IMR-90 (cell line): ENCODE data around the gene PRMT5. TPM values are rescaled to one million over a fixed set of nuclear protein-coding genes. Genes with fewer than 3 reads are reported as not detected.
"Not testable (repeated sequence)": the region's sequence is repeated elsewhere in the genome, so short reads cannot be mapped to it uniquely, and the experiment has no call there.

ENCODE experiments used
- ATAC-seq: fragments of 200-7000 bp; cut with Tn5 transposase; 2 replicates; pipeline ENCODE4 v1.9.1; 2020; ENCODE audit warnings: low read depth, mild to moderate bottlenecking, moderate library complexity
- BruUV-seq: library from RNA; stranded (reverse); fragments of 400-500 nt; replicated peaks from 2 replicates; lab custom pipeline; 2021; lab: Mats Ljungman, UMichigan
- CTCF ChIA-PET: fragments of 300-600 bp; formaldehyde crosslinking; extraction: SDS; loops from one replicate; lab custom pipeline; 2021; ENCODE audit warnings: antibody characterized with exemption; lab: Yijun Ruan, JAX
- POLR2A ChIA-PET: fragments of 300-600 bp; sonication (Branson Sonifier 250); formaldehyde crosslinking; loops from one replicate; lab custom pipeline; 2022; ENCODE audit warnings: antibody characterized with exemption; ENCODE audit not compliant: unreplicated experiment; lab: Charles Lee
- DNase-seq: peaks from one replicate; pipeline ENCODE4 v3.0.0; 2013
- H2AFZ ChIP-seq: replicated peaks from 2 replicates; pipeline ENCODE3; 2013; ENCODE audit warnings: low read length, mild to moderate bottlenecking; ENCODE audit not compliant: poor library complexity
- H2AK5ac ChIP-seq: 2 replicates; pipeline ENCODE4 v1.6.1; 2013; ENCODE audit warnings: low read depth, low read length, inconsistent platforms
- H2AK9ac ChIP-seq: replicated peaks from 2 replicates; pipeline ENCODE3; 2013; ENCODE audit warnings: mild to moderate bottlenecking, low read depth, low read length, moderate library complexity; ENCODE audit not compliant: poor library complexity
- H2BK120ac ChIP-seq: 2 replicates; pipeline ENCODE4 v1.6.1; 2013; ENCODE audit warnings: low read depth, low read length, inconsistent platforms
- H2BK15ac ChIP-seq: 3 replicates; pipeline ENCODE4 v1.6.1; 2013; ENCODE audit warnings: low read depth, low read length, inconsistent platforms
- H2BK20ac ChIP-seq: 2 replicates; pipeline ENCODE4 v1.6.1; 2013; ENCODE audit warnings: low read depth, mild to moderate bottlenecking, inconsistent platforms, low read length, moderate library complexity
- H2BK5ac ChIP-seq: 2 replicates; pipeline ENCODE4 v1.6.1; 2013; ENCODE audit warnings: mild to moderate bottlenecking, low read depth, low read length, inconsistent platforms; ENCODE audit not compliant: poor library complexity, severe bottlenecking
- H3K14ac ChIP-seq: replicated peaks from 2 replicates; pipeline ENCODE4 v1.6.1; 2013; ENCODE audit warnings: low read depth, low read length, inconsistent platforms
- H3K18ac ChIP-seq: 2 replicates; pipeline ENCODE4 v1.6.1; 2013; ENCODE audit warnings: low read depth, low read length, control low read depth
- H3K23ac ChIP-seq: 2 replicates; pipeline ENCODE4 v1.6.1; 2013; ENCODE audit warnings: low read depth, low read length, inconsistent platforms
- H3K27ac ChIP-seq: 2 replicates; pipeline ENCODE4 v1.5.1; 2013; ENCODE audit warnings: mild to moderate bottlenecking, control low read depth, low read length; ENCODE audit not compliant: insufficient read depth
- H3K27me3 ChIP-seq: 2 replicates; pipeline ENCODE4 v1.6.1; 2013; ENCODE audit warnings: low read length; ENCODE audit not compliant: control insufficient read depth, insufficient read depth
- H3K36me3 ChIP-seq: 2 replicates; pipeline ENCODE4 v1.6.1; 2013; ENCODE audit warnings: low read length, mixed read lengths; ENCODE audit not compliant: control insufficient read depth, insufficient read depth
- H3K4ac ChIP-seq: 2 replicates; pipeline ENCODE4 v1.6.1; 2013; ENCODE audit warnings: low read depth, low read length, inconsistent platforms
- H3K4me1 ChIP-seq: 2 replicates; pipeline ENCODE4 v1.6.1; 2013; ENCODE audit warnings: low read length, mixed read lengths; ENCODE audit not compliant: control insufficient read depth, insufficient read depth
- H3K4me2 ChIP-seq: 2 replicates; pipeline ENCODE4 v1.6.1; 2013; ENCODE audit warnings: low read depth, mild to moderate bottlenecking, control low read depth, low read length, moderate library complexity
- H3K4me3 ChIP-seq: 2 replicates; pipeline ENCODE4 v1.5.1; 2013; ENCODE audit warnings: low read depth, mild to moderate bottlenecking, control low read depth, low read length, moderate library complexity; ENCODE audit not compliant: insufficient read depth
- H3K56ac ChIP-seq: 2 replicates; pipeline ENCODE4 v1.6.1; 2013; ENCODE audit warnings: low read length, inconsistent platforms; ENCODE audit not compliant: insufficient read depth; ENCODE audit errors: extremely low read depth
- H3K79me1 ChIP-seq, 2 experiments: 2 replicates each; pipeline ENCODE4 v1.6.1; 2013; ENCODE audit warnings: low read length in 2 of 2, inconsistent platforms in 1 of 2, low read depth in 1 of 2
- H3K9ac ChIP-seq: 2 replicates; pipeline ENCODE4 v1.6.1; 2013; ENCODE audit warnings: low read depth, low read length, control low read depth
- H3K9me1 ChIP-seq: 2 replicates; pipeline ENCODE4 v1.6.1; 2013; ENCODE audit warnings: low read length, inconsistent platforms; ENCODE audit not compliant: insufficient read depth
- H3K9me3 ChIP-seq: 2 replicates; pipeline ENCODE4 v1.6.1; 2013; ENCODE audit warnings: low read length; ENCODE audit not compliant: control insufficient read depth, insufficient read depth
- H4K20me1 ChIP-seq: 2 replicates; pipeline ENCODE4 v1.6.1; 2013; ENCODE audit warnings: low read length, inconsistent platforms; ENCODE audit not compliant: insufficient read depth
- H4K5ac ChIP-seq: 2 replicates; pipeline ENCODE4 v1.6.1; 2013; ENCODE audit warnings: mild to moderate bottlenecking, low read depth, low read length, control low read depth
- H4K8ac ChIP-seq, 2 experiments: 2 replicates each; pipeline ENCODE4 v1.6.1; 2013; ENCODE audit warnings: low read depth in 2 of 2, low read length in 2 of 2, control low read depth in 1 of 2, inconsistent platforms in 1 of 2
- H4K91ac ChIP-seq: 2 replicates; pipeline ENCODE4 v1.6.1; 2013; ENCODE audit warnings: low read depth, low read length, inconsistent platforms; ENCODE audit not compliant: insufficient read depth
- FOS ChIP-seq: fragments of 150-350 bp; IDR thresholded peaks from 2 replicates; pipeline ENCODE4 v1.6.1; 2016; ENCODE audit warnings: low read depth, low read length
- WGBS, 2 experiments: methylation state at CpG; one replicate each; pipeline versions ENCODE4 v1.1.5 to v1.1.7; 2013; ENCODE audit warnings: missing lambda C conversion rate in 2 of 2; ENCODE audit not compliant: insufficient read length in 1 of 2; ENCODE audit errors: extremely low coverage in 2 of 2; 5-methylcytosine and 5-hydroxymethylcytosine counted together
- dilution Hi-C: fragments of 300-500 bp; cut with HindIII; formaldehyde crosslinking; loops from one replicate; pipeline ENCODE4 v1.14.3; 2018; ENCODE audit warnings: low sequenced_read_pairs; ENCODE audit not compliant: unreplicated experiment
- in situ Hi-C: fragments of 300-500 bp; cut with MboI; formaldehyde crosslinking; loops from 3 replicates; pipeline ENCODE4 v1.14.3; 2019; ENCODE audit warnings: low sequenced_read_pairs, inconsistent platforms, mixed read lengths
- intact Hi-C: fragments of 100-400 bp; cut with micrococcal nuclease; formaldehyde crosslinking; loops from 2 replicates; pipeline ENCODE4 v1.10.0; 2022
- polyA plus RNA-seq, 3 experiments: library from polyadenylated mRNA; depleted of rRNA; stranded (reverse); fragments of >200 nt; gene quantifications; 2 replicates each; pipeline ENCODE4 v1.2.3, GENCODE V29; 2012; ENCODE audit warnings: low replicate concordance in 1 of 3
- total RNA-seq: library from RNA; depleted of rRNA; stranded (reverse); fragments of >200 nt; gene quantifications from 2 replicates; pipeline ENCODE4 v1.2.3, GENCODE V29; 2012

The PRMT5 gene
- total and polyA plus RNA-seq, 2 of the 4 experiments (the other 2 are of a cell fraction) = 99.3 to 136 TPM

GRCh38 chr14:22952418-22952817 lies 23.2 kb upstream of the PRMT5 start:
- no TSS peak for BruUV-seq
- Histone ChIP-seq H2BK20ac (no peak overlapping the region), H3K36me3 (peaks cover 7% of the 10 kb centered on the region), H2AFZ (no peak overlapping the region), H2BK5ac (no peak overlapping the region), H3K9me3 (no peaks in the 10 kb centered on the region), H4K5ac (no peak overlapping the region), H3K4me1 (peaks cover 5% of the 10 kb centered on the region), H2AK5ac (no peak overlapping the region), H2AK9ac (no peak overlapping the region), H2BK120ac (no peak overlapping the region), H3K23ac (no peak overlapping the region), H3K18ac (no peak overlapping the region), H4K20me1 (no peaks in the 10 kb centered on the region), H2BK15ac (no peak overlapping the region), H3K9ac (no peak overlapping the region), H3K4me2 (no peak overlapping the region), H3K27me3 (no peaks in the 10 kb centered on the region), H3K9me1 (peaks cover 9% of the 10 kb centered on the region), H3K4ac (no peak overlapping the region), H3K27ac (no peak overlapping the region), H4K91ac (no peak overlapping the region), H3K79me1 (peaks cover 6 to 12% of the 10 kb centered on the region in 2 experiments), H4K8ac (no peak overlapping the region), H3K14ac (no peak overlapping the region), H3K4me3 (no peak overlapping the region), H3K56ac (no peak overlapping the region)
- intact Hi-C loops = no loop called here
- no peak for TF ChIP-seq FOS
- DNase-seq (no peak), ATAC-seq (no peak)
- no CpG with 5 or more reads among the region's 1 CpG for WGBS, 2 experiments
- ChIA-PET CTCF (interaction anchor here (0.6 to 1.0 kb wide), 2 partner anchors 14 to 117 kb away, joined by 3 read pairs; no protein-coding TSS in a partner anchor), POLR2A (no interaction called here)
- in situ Hi-C loops = no loop called here
- dilution Hi-C loops = no loop called here

- H3K14ac ChIP-seq, H3K27me3 ChIP-seq, intact Hi-C loops, H4K5ac ChIP-seq, H3K4me2 ChIP-seq, H3K9ac ChIP-seq, H3K4me1 ChIP-seq, H3K56ac ChIP-seq, H2AFZ ChIP-seq, BruUV-seq, H2BK120ac ChIP-seq, H3K23ac ChIP-seq, CTCF ChIA-PET, H3K4ac ChIP-seq, H3K27ac ChIP-seq, DNase-seq, H2AK5ac ChIP-seq, in situ Hi-C loops, H2BK20ac ChIP-seq, H3K9me1 ChIP-seq, H2AK9ac ChIP-seq, ATAC-seq, dilution Hi-C loops, H4K20me1 ChIP-seq, H2BK5ac ChIP-seq, H3K18ac ChIP-seq, H2BK15ac ChIP-seq, POLR2A ChIA-PET, H3K9me3 ChIP-seq, H4K91ac ChIP-seq, H3K4me3 ChIP-seq, H4K8ac ChIP-seq: not testable (repeated sequence)
- Histone ChIP-seq H3K36me3 (peaks cover 12% of the 10 kb centered on the region), H3K79me1 (peaks cover 6 to 12% of the 10 kb centered on the region in 2 experiments)
- WGBS, 2 experiments = 99% methylated on average over 5 of the region's 8 CpGs; no CpG with 5 or more reads in 1 of the 2 experiments
These were observed 22.6 kb upstream of the PRMT5 start for GRCh38 chr14:22951795-22952194.
